Thyroid gland (tissue), 4 donors: Measurements from ENCODE around the gene CMC2. TPM values are rescaled to one million over a fixed set of nuclear protein-coding genes. Genes with fewer than 3 reads are reported as not detected.

Experiments used
- DNase-seq, 2 donors: peaks; one replicate each; pipeline ENCODE4 v3.0.0-alpha.2; 2019
- H3K27ac ChIP-seq, 3 donors: fragments of 200-600 bp; sonication (generic); 1 replicate in 2 of 3; 2 replicates in 1 of 3; pipeline ENCODE4 v1.5.1; 2016 to 2019; ENCODE audit warnings: mild to moderate bottlenecking in 1 of 3, moderate library complexity in 1 of 3
- H3K27me3 ChIP-seq: fragments of 200-600 bp; sonication (generic); one replicate; pipeline ENCODE4 v1.5.1; 2019
- H3K36me3 ChIP-seq, 2 donors: fragments of 200-600 bp; sonication (generic); one replicate each; pipeline ENCODE4 v1.5.1; 2016 to 2019
- H3K4me1 ChIP-seq, 2 donors: fragments of 200-600 bp; sonication (generic); one replicate each; pipeline ENCODE4 v1.5.1; 2017 to 2019
- H3K4me3 ChIP-seq, 3 donors: fragments of 200-600 bp; sonication (generic); replicated peaks in 1 of 3; 1 replicate in 2 of 3; 2 replicates in 1 of 3; pipeline ENCODE4 v1.5.1; 2016; ENCODE audit warnings: mild to moderate bottlenecking in 1 of 3
- H3K9me3 ChIP-seq: fragments of 200-600 bp; sonication (generic); one replicate; pipeline ENCODE4 v1.5.1; 2017
- CTCF ChIP-seq, 6 experiments: fragments of 200-600 bp in 3 of 6; fragments of 450-650 bp in 3 of 6; sonication (generic) in 3 of 6; IDR thresholded peaks; one replicate each; pipeline ENCODE4 v1.5.1; 2016 to 2019; ENCODE audit warnings: antibody characterized with exemption in 6 of 6, mild to moderate bottlenecking in 2 of 6, inconsistent platforms in 1 of 6, moderate library complexity in 1 of 6
- POLR2A ChIP-seq, 2 donors: fragments of 450-650 bp; IDR thresholded peaks; one replicate each; pipeline ENCODE4 v1.6.1; 2017; ENCODE audit warnings: antibody characterized with exemption in 2 of 2, mild to moderate bottlenecking in 2 of 2, moderate library complexity in 1 of 2
- WGBS, 2 donors: methylation state at CpG; one replicate each; pipeline ENCODE4 v1.1.5; 2017; 5-methylcytosine and 5-hydroxymethylcytosine counted together
- intact Hi-C: fragments of 100-400 bp; cut with DNase I; formaldehyde crosslinking; loops from one replicate; pipeline ENCODE4 v1.15.1; 2023
- total RNA-seq, 4 donors: library from RNA; depleted of rRNA; stranded (reverse); fragments of >200 nt; gene quantifications; one replicate each; pipeline ENCODE4 v1.2.3, GENCODE V29; 2016

CMC2 gene
- total RNA-seq, 4 donors from 2014 or later: 36.8 to 89.1 (median 59.7) TPM

- 91 to 96% methylated on average over 11 of the region's 11 CpGs for WGBS, 2 donors
- Histone ChIP-seq H3K9me3 (no peaks in the 10 kb centered on the region), H3K36me3 (no peaks in the 10 kb centered on the region), H3K4me3 (no peak overlapping the region), H3K27ac (no peak overlapping the region), H3K27me3 (no peaks in the 10 kb centered on the region), H3K4me1 (no peaks in the 10 kb centered on the region)
- TF ChIP-seq CTCF (IDR thresholded peaks at IDR 0.05) (no peak), POLR2A (IDR thresholded peaks at IDR 0.05) (no peak)
- DNase-seq: no peak
- intact Hi-C loops: loop anchor here (5.0 to 10.0 kb wide), 2 partner anchors 47 to 155 kb away; partner anchors contain the start of gene C16orf46
Observed at GRCh38 chr16:81029930-81030604, 23.4 kb upstream of the CMC2 start.

GRCh38 chr16:81026429-81026828 lies 19.7 kb upstream of the CMC2 start:
- Histone ChIP-seq H3K4me3 (no peak overlapping the region), H3K4me1 (no peaks in the 10 kb centered on the region), H3K27me3 (no peaks in the 10 kb centered on the region), H3K9me3 (no peaks in the 10 kb centered on the region), H3K27ac (no peak overlapping the region), H3K36me3 (no peaks in the 10 kb centered on the region)
- no peak for DNase-seq
- WGBS, 2 donors: 93 to 98% methylated on average over 4 of the region's 4 CpGs
- intact Hi-C loops: no loop called here
- TF ChIP-seq CTCF (IDR thresholded peaks at IDR 0.05) (no peak), POLR2A (IDR thresholded peaks at IDR 0.05) (no peak)

GRCh38 chr16:81018496-81018895 lies 11.8 kb upstream of the CMC2 start:
- WGBS, 2 donors: 98% methylated on average over 2 of the region's 2 CpGs
- intact Hi-C loops: no loop called here
- Histone ChIP-seq H3K27me3 (no peaks in the 10 kb centered on the region), H3K27ac (no peak overlapping the region), H3K4me1 (no peaks in the 10 kb centered on the region), H3K4me3 (no peak overlapping the region), H3K9me3 (no peaks in the 10 kb centered on the region), H3K36me3 (peaks cover 0 to 4% of the 10 kb centered on the region in 2 donors)
- no peak for TF ChIP-seq POLR2A (IDR thresholded peaks at IDR 0.05)
- no peak for TF ChIP-seq CTCF (IDR thresholded peaks at IDR 0.05)
- DNase-seq: no peak

GRCh38 chr16:81014672-81015071 lies 8.0 kb upstream of the CMC2 start:
- intact Hi-C loops: no loop called here
- WGBS, 2 donors: 98 to 99% methylated on average over 2 of the region's 2 CpGs
- no peak for DNase-seq
- Histone ChIP-seq H3K27me3 (no peaks in the 10 kb centered on the region), H3K27ac (no peak overlapping the region), H3K36me3 (peaks cover 0 to 4% of the 10 kb centered on the region in 2 donors), H3K4me1 (no peaks in the 10 kb centered on the region), H3K9me3 (no peaks in the 10 kb centered on the region), H3K4me3 (no peak overlapping the region)
- TF ChIP-seq CTCF (IDR thresholded peaks at IDR 0.05): no peak
- no peak for TF ChIP-seq POLR2A (IDR thresholded peaks at IDR 0.05)

- WGBS, 2 donors: 95 to 96% methylated on average over 3 of the region's 3 CpGs
- Histone ChIP-seq H3K4me1 (no peaks in the 10 kb centered on the region), H3K27ac (no peak overlapping the region), H3K9me3 (no peaks in the 10 kb centered on the region), H3K36me3 (peaks cover 0 to 4% of the 10 kb centered on the region in 2 donors), H3K27me3 (no peaks in the 10 kb centered on the region), H3K4me3 (no peak overlapping the region)
- no peak for TF ChIP-seq CTCF (IDR thresholded peaks at IDR 0.05)
- no peak for TF ChIP-seq POLR2A (IDR thresholded peaks at IDR 0.05)
- intact Hi-C loops: no loop called here
- DNase-seq: no peak
Observed at GRCh38 chr16:81012974-81013373, 6.3 kb upstream of the CMC2 start.
